Trophoblast cell (in vitro differentiated cells and primary cell): Measurements from ENCODE around the gene CD2.

Experiments
- DNase-seq, 2 donors: peaks; one replicate each; pipeline ENCODE4 v3.0.0-alpha.2; 2016
- H2AFZ ChIP-seq: 2 replicates; pipeline ENCODE4 v1.6.1; 2013; ENCODE audit warnings: low read length, moderate library complexity, mild to moderate bottlenecking; ENCODE audit not compliant: insufficient read depth, poor library complexity
- H2AK5ac ChIP-seq: 2 replicates; pipeline ENCODE4 v1.6.1; 2013; ENCODE audit warnings: mild to moderate bottlenecking, low read length
- H2BK120ac ChIP-seq: 2 replicates; pipeline ENCODE4 v1.6.1; 2013; ENCODE audit warnings: low read length, mild to moderate bottlenecking, moderate library complexity; ENCODE audit not compliant: insufficient read depth, poor library complexity
- H2BK12ac ChIP-seq: 2 replicates; pipeline ENCODE4 v1.6.1; 2013; ENCODE audit warnings: mild to moderate bottlenecking, low read length, moderate library complexity
- H2BK5ac ChIP-seq: 2 replicates; pipeline ENCODE4 v1.6.1; 2013; ENCODE audit warnings: low read length, low read depth, moderate library complexity, mild to moderate bottlenecking; ENCODE audit not compliant: poor library complexity
- H3K14ac ChIP-seq: 2 replicates; pipeline ENCODE4 v1.6.1; 2013; ENCODE audit warnings: mild to moderate bottlenecking, low read length
- H3K18ac ChIP-seq: 2 replicates; pipeline ENCODE4 v1.6.1; 2013; ENCODE audit warnings: mild to moderate bottlenecking, low read length
- H3K23ac ChIP-seq: 2 replicates; pipeline ENCODE4 v1.6.1; 2013; ENCODE audit warnings: low read length
- H3K27ac ChIP-seq: 2 replicates; pipeline ENCODE4 v1.5.1; 2013; ENCODE audit warnings: low read depth, mild to moderate bottlenecking, inconsistent platforms, low read length, moderate library complexity
- H3K27me3 ChIP-seq: 2 replicates; pipeline ENCODE4 v1.6.1; 2013; ENCODE audit warnings: inconsistent platforms, mild to moderate bottlenecking, low read length, moderate library complexity; ENCODE audit not compliant: insufficient read depth
- H3K36me3 ChIP-seq, 2 experiments: 1 replicate in 1 of 2; 2 replicates in 1 of 2; pipeline ENCODE4 v1.6.1; 2013; ENCODE audit warnings: low read length in 2 of 2, mild to moderate bottlenecking in 2 of 2, moderate library complexity in 1 of 2; ENCODE audit not compliant: insufficient read depth in 2 of 2, control insufficient read depth in 1 of 2
- H3K4ac ChIP-seq: 2 replicates; pipeline ENCODE4 v1.6.1; 2013; ENCODE audit warnings: low read depth, mild to moderate bottlenecking, low read length, moderate library complexity
- H3K4me1 ChIP-seq, 2 experiments: 1 replicate in 1 of 2; 2 replicates in 1 of 2; pipeline ENCODE4 v1.6.1; 2013; ENCODE audit warnings: low read length in 2 of 2, mild to moderate bottlenecking in 2 of 2, moderate library complexity in 1 of 2; ENCODE audit not compliant: insufficient read depth in 2 of 2, control insufficient read depth in 1 of 2
- H3K4me2 ChIP-seq: 2 replicates; pipeline ENCODE4 v1.6.1; 2013; ENCODE audit warnings: inconsistent platforms, mild to moderate bottlenecking, low read length, moderate library complexity
- H3K4me3 ChIP-seq: 2 replicates; pipeline ENCODE4 v1.5.1; 2013; ENCODE audit warnings: mild to moderate bottlenecking, low read depth, low read length, inconsistent platforms
- H3K79me1 ChIP-seq: one replicate; pipeline ENCODE4 v1.6.1; 2013; ENCODE audit warnings: low read length
- H3K79me2 ChIP-seq: 2 replicates; pipeline ENCODE4 v1.6.1; 2013; ENCODE audit warnings: low read length, mild to moderate bottlenecking; ENCODE audit not compliant: control insufficient read depth, insufficient read depth, poor library complexity
- H3K9ac ChIP-seq: 2 replicates; pipeline ENCODE4 v1.6.1; 2013; ENCODE audit warnings: mild to moderate bottlenecking, low read length
- H3K9me3 ChIP-seq: 2 replicates; pipeline ENCODE4 v1.6.1; 2013; ENCODE audit warnings: low read depth, mild to moderate bottlenecking, control low read depth, inconsistent platforms, low read length; ENCODE audit not compliant: insufficient read depth
- H4K12ac ChIP-seq: 2 replicates; pipeline ENCODE4 v1.6.1; 2013; ENCODE audit warnings: low read depth, mild to moderate bottlenecking, low read length, moderate library complexity
- H4K8ac ChIP-seq: 2 replicates; pipeline ENCODE4 v1.6.1; 2013; ENCODE audit warnings: low read depth, mild to moderate bottlenecking, low read length, moderate library complexity
- H4K91ac ChIP-seq: one replicate; pipeline ENCODE4 v1.6.1; 2013; ENCODE audit warnings: low read depth, mild to moderate bottlenecking, low read length, moderate library complexity
- WGBS: extraction: QIAGEN DNeasy Blood & Tissue Kit; methylation state at CpG from one replicate; pipeline ENCODE4 v1.1.7; 2013; ENCODE audit warnings: missing lambda C conversion rate; ENCODE audit not compliant: insufficient read length, insufficient coverage; ENCODE audit errors: extremely low coverage; 5-methylcytosine and 5-hydroxymethylcytosine counted together

The CD2 gene

DNA sequence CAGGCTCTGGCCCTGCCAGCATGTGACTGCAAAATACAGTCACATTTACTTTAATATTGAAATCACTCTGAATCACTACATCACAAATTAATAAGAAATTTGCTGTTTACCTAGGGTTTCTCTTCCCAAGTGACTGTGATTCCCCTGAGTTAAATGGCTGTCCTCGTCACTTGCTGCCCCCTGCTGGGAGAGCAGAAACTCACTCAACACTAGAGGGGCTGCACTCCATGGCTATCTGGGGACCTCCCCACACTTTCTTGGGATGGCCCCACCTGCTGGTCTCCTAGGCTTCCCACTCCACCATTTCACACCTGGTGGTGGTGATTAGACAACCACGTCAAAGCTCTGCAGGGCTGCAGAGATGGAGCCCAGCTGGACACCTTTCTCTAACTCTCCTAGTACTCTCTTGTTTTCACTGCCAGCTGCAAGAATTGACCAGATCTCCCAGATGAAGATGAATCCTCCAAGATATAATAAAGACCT is 63.4 kb downstream of the CD2 start:
- no peaks in the 10 kb centered on the region for H3K36me3 ChIP-seq
- H3K14ac ChIP-seq, result no peak overlapping the region
- no peak overlapping the region for H2BK120ac ChIP-seq
- no peak overlapping the region for H3K4ac ChIP-seq
- H3K4me2 ChIP-seq, result no peak overlapping the region
- peak; percentile 65 to 73 for DNase-seq
- H3K23ac ChIP-seq, result no peak overlapping the region
- no peak overlapping the region for H2AFZ ChIP-seq
- H3K27me3 ChIP-seq, result no peaks in the 10 kb centered on the region
- H3K79me1 ChIP-seq, result no peaks in the 10 kb centered on the region
- H3K4me1 ChIP-seq, result no peaks in the 10 kb centered on the region
- H2BK12ac ChIP-seq, result no peak overlapping the region
- no peak overlapping the region for H3K18ac ChIP-seq
- H3K9ac ChIP-seq, result no peak overlapping the region
- H3K79me2 ChIP-seq, result no peaks in the 10 kb centered on the region
- H3K9me3 ChIP-seq, result no peaks in the 10 kb centered on the region
- H3K27ac ChIP-seq, result no peak overlapping the region
- H2AK5ac ChIP-seq, result no peak overlapping the region
- H3K4me3 ChIP-seq, result no peak overlapping the region
- no peak overlapping the region for H2BK5ac ChIP-seq
- H4K12ac ChIP-seq, result no peak overlapping the region
- WGBS, result no CpG with 5 or more reads among the region's 2 CpGs
- no peak overlapping the region for H4K8ac ChIP-seq
- no peak overlapping the region for H4K91ac ChIP-seq
